Liver (tissue), 9 donors: ENCODE data around the gene NAP1L1. TPM values are rescaled to one million over a fixed set of nuclear protein-coding genes. Genes with fewer than 3 reads are reported as not detected.

ENCODE experiments used
- DNase-seq: peaks from one replicate; pipeline ENCODE4 v3.0.0-alpha.2; 2017; ENCODE audit warnings: low spot score
- H3K27ac ChIP-seq, 2 donors: one replicate each; pipeline ENCODE4 v1.7.0; 2013; ENCODE audit warnings: inconsistent platforms in 2 of 2, low read length in 2 of 2, control low read depth in 1 of 2, low read depth in 1 of 2, mild to moderate bottlenecking in 1 of 2
- H3K27me3 ChIP-seq, 4 donors: one replicate each; pipeline versions ENCODE4 v1.6.1 to v1.7.0; 2013; ENCODE audit warnings: low read length in 3 of 4, inconsistent platforms in 1 of 4, mild to moderate bottlenecking in 1 of 4, moderate library complexity in 1 of 4; ENCODE audit not compliant: control insufficient read depth in 4 of 4, insufficient read depth in 4 of 4
- H3K36me3 ChIP-seq, 4 donors: one replicate each; pipeline versions ENCODE4 v1.6.1 to v1.7.0; 2013; ENCODE audit warnings: low read length in 3 of 4, mild to moderate bottlenecking in 3 of 4, low read depth in 1 of 4, moderate library complexity in 1 of 4; ENCODE audit not compliant: control insufficient read depth in 4 of 4, insufficient read depth in 3 of 4
- H3K4me1 ChIP-seq, 4 donors: one replicate each; pipeline versions ENCODE4 v1.6.1 to v1.7.0; 2013; ENCODE audit warnings: low read length in 3 of 4, mild to moderate bottlenecking in 3 of 4, moderate library complexity in 1 of 4; ENCODE audit not compliant: control insufficient read depth in 4 of 4, insufficient read depth in 4 of 4
- H3K4me3 ChIP-seq, 3 donors: one replicate each; pipeline versions ENCODE4 v1.6.1 to v1.7.0; 2013; ENCODE audit warnings: low read length in 3 of 3, control low read depth in 1 of 3, low read depth in 1 of 3, mild to moderate bottlenecking in 1 of 3
- H3K9ac ChIP-seq, 2 donors: one replicate each; pipeline ENCODE4 v1.7.0; 2013; ENCODE audit warnings: low read length in 2 of 2, mild to moderate bottlenecking in 2 of 2, moderate library complexity in 2 of 2, control low read depth in 1 of 2, low read depth in 1 of 2
- H3K9me3 ChIP-seq, 4 donors: one replicate each; pipeline versions ENCODE4 v1.6.1 to v1.7.0; 2013; ENCODE audit warnings: low read length in 3 of 4; ENCODE audit not compliant: control insufficient read depth in 4 of 4
- EGR1 ChIP-seq, 2 donors: IDR thresholded peaks; 2 replicates each; pipeline ENCODE4 v1.6.1; 2016 to 2018; ENCODE audit warnings: antibody characterized with exemption in 2 of 2, low read depth in 2 of 2
- FOXA1 ChIP-seq: IDR thresholded peaks from 2 replicates; pipeline ENCODE4 v1.6.1; 2016; ENCODE audit warnings: antibody characterized with exemption
- GABPA ChIP-seq, 2 donors: IDR thresholded peaks in 1 of 2; conservative IDR thresholded peaks in 1 of 2; 2 replicates each; pipeline ENCODE4 v1.6.1; 2016; ENCODE audit warnings: antibody characterized with exemption in 2 of 2, mild to moderate bottlenecking in 1 of 2, moderate library complexity in 1 of 2
- HNF4A ChIP-seq, 2 donors: conservative IDR thresholded peaks; 2 replicates each; pipeline ENCODE4 v1.6.1; 2016; ENCODE audit warnings: antibody characterized with exemption in 2 of 2, mild to moderate bottlenecking in 2 of 2
- HNF4G ChIP-seq: IDR thresholded peaks from 2 replicates; pipeline ENCODE4 v1.6.1; 2016; ENCODE audit warnings: antibody characterized with exemption
- MAX ChIP-seq: IDR thresholded peaks from 2 replicates; pipeline ENCODE4 v1.6.1; 2016; ENCODE audit warnings: antibody characterized with exemption
- RAD21 ChIP-seq, 2 donors: IDR thresholded peaks; 2 replicates each; pipeline ENCODE4 v1.6.1; 2016; ENCODE audit warnings: antibody characterized with exemption in 2 of 2, mild to moderate bottlenecking in 2 of 2
- REST ChIP-seq: IDR thresholded peaks from 2 replicates; pipeline ENCODE4 v1.6.1; 2016; ENCODE audit warnings: antibody characterized with exemption, mild to moderate bottlenecking
- RXRA ChIP-seq, 2 donors: IDR thresholded peaks; 2 replicates each; pipeline ENCODE4 v1.6.1; 2017 to 2018; ENCODE audit warnings: antibody characterized with exemption in 2 of 2, mild to moderate bottlenecking in 1 of 2
- SP1 ChIP-seq: IDR thresholded peaks from 2 replicates; pipeline ENCODE4 v1.6.1; 2018; ENCODE audit warnings: antibody characterized with exemption, mild to moderate bottlenecking
- TAF1 ChIP-seq: conservative IDR thresholded peaks from 2 replicates; pipeline ENCODE4 v1.6.1; 2016; ENCODE audit warnings: antibody characterized with exemption, mild to moderate bottlenecking
- YY1 ChIP-seq: IDR thresholded peaks from 2 replicates; pipeline ENCODE4 v1.6.1; 2016; ENCODE audit warnings: antibody characterized with exemption, mild to moderate bottlenecking
- ZBTB33 ChIP-seq: IDR thresholded peaks from 2 replicates; pipeline ENCODE4 v1.6.1; 2016; ENCODE audit warnings: antibody characterized with exemption
- WGBS: extraction: QIAGEN DNeasy Blood & Tissue Kit; methylation state at CpG from one replicate; pipeline ENCODE4 v1.1.7; 2013; 5-methylcytosine and 5-hydroxymethylcytosine counted together
- polyA plus RNA-seq, 2 donors: library from polyadenylated mRNA; stranded (reverse) in 1 of 2; unstranded in 1 of 2; fragments of 200-250 nt in 1 of 2; fragments of >200 nt in 1 of 2; fragmentation: Nextera tagmentation in 1 of 2; extraction: Ambion mirVana in 1 of 2; gene quantifications; one replicate each; pipeline versions ENCODE4 v1.2.1 to v1.2.3, GENCODE V29; 2013 to 2015
- total RNA-seq, 2 donors: library from RNA; depleted of rRNA; stranded (reverse); fragments of >200 nt; gene quantifications; one replicate each; pipeline ENCODE4 v1.2.3, GENCODE V29; 2014
- TF ChIP-seq, protein P1 (sequence below): fragments of 150-350 bp; IDR thresholded peaks from 2 replicates; pipeline ENCODE4 v1.5.1; 2017; ENCODE audit warnings: improper control_type of control experiment, low read depth, low read length; ENCODE audit not compliant: missing input control
- donor health status: healthy.
- donor health status: healthy.
- donor health status: healthy.
- donor health status: healthy.
- donor health status: healthy.

Gene NAP1L1
- total and polyA plus RNA-seq, 4 donors, result 36.6 to 74.7 (median 42.4) TPM

GRCh38 chr12:76065917-76066316 lies 18.6 kb downstream of the NAP1L1 start:
- H3K4me3 ChIP-seq, result no peak overlapping the region
- peaks cover 0 to 7% (median 0%) of the 10 kb centered on the region in 4 donors for H3K9me3 ChIP-seq
- H3K36me3 ChIP-seq, result peaks cover 1 to 14% (median 7%) of the 10 kb centered on the region in 4 donors
- 96% methylated on average over 3 of the region's 3 CpGs for WGBS
- H3K27ac ChIP-seq, result no peak overlapping the region
- H3K27me3 ChIP-seq, result no peaks in the 10 kb centered on the region
- H3K4me1 ChIP-seq, result no peaks in the 10 kb centered on the region
- no peak for DNase-seq
- H3K9ac ChIP-seq, result no peak overlapping the region
- TF ChIP-seq REST (no peak), RXRA (IDR thresholded peaks at IDR 0.05) (no peak), RAD21 (IDR thresholded peaks at IDR 0.05) (no peak), GABPA (IDR thresholded peaks at IDR 0.05 in 1 of 2, conservative IDR thresholded peaks at IDR 0.05 in 1 of 2) (no peak), MAX (no peak), TAF1 (no peak), HNF4G (no peak), ZBTB33 (no peak), YY1 (no peak)
- TF ChIP-seq, protein P1, sequence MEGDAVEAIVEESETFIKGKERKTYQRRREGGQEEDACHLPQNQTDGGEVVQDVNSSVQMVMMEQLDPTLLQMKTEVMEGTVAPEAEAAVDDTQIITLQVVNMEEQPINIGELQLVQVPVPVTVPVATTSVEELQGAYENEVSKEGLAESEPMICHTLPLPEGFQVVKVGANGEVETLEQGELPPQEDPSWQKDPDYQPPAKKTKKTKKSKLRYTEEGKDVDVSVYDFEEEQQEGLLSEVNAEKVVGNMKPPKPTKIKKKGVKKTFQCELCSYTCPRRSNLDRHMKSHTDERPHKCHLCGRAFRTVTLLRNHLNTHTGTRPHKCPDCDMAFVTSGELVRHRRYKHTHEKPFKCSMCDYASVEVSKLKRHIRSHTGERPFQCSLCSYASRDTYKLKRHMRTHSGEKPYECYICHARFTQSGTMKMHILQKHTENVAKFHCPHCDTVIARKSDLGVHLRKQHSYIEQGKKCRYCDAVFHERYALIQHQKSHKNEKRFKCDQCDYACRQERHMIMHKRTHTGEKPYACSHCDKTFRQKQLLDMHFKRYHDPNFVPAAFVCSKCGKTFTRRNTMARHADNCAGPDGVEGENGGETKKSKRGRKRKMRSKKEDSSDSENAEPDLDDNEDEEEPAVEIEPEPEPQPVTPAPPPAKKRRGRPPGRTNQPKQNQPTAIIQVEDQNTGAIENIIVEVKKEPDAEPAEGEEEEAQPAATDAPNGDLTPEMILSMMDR, result no peak

DNA sequence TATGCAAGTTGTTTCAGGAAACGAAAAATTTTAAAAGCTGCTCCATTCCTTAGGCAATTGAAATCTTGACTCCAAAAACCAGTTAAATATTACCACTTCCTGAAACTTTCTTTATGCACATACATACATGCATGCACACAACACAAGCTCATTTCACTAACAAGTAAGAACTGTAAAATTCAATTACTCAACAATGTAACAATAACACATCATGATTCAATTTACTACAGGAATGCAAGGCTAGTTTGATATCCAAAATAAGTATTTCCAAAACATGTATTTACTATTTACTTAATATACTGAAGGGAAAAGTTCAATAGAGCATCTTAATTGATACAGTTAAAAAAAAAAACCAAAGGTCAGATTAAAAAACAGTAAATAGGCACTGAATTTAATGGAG lies 19.6 kb downstream of the NAP1L1 start:
- Histone ChIP-seq H3K27me3 (no peaks in the 10 kb centered on the region), H3K36me3 (peaks cover 1 to 14% (median 7%) of the 10 kb centered on the region in 4 donors), H3K27ac (no peak overlapping the region), H3K4me3 (no peak overlapping the region), H3K4me1 (peaks cover 0 to 2% (median 0%) of the 10 kb centered on the region in 4 donors), H3K9me3 (peaks cover 0 to 7% (median 0%) of the 10 kb centered on the region in 4 donors), H3K9ac (no peak overlapping the region)
- no peak for DNase-seq
- TF ChIP-seq ZBTB33 (no peak), SP1 (no peak), FOXA1 (no peak), HNF4A (conservative IDR thresholded peaks at IDR 0.05) (no peak), MAX (no peak), EGR1 (IDR thresholded peaks at IDR 0.05; ENCODE audit: low read depth in 2 of 2) (no peak), RXRA (IDR thresholded peaks at IDR 0.05) (no peak)
- WGBS, result 96% methylated on average over 1 of the region's 1 CpG
